H1 (cell line): Measurements from ENCODE around the gene CBFA2T2.

Source experiments
- CTCF ChIP-seq, 3 experiments: IDR thresholded peaks; 1 replicate in 2 of 3; 2 replicates in 1 of 3; pipeline versions ENCODE4 v1.5.1 to v1.6.1; 2011; ENCODE audit warnings: low read length in 3 of 3, mild to moderate bottlenecking in 3 of 3, inconsistent platforms in 2 of 3, low read depth in 1 of 3, moderate library complexity in 1 of 3; ENCODE audit not compliant: insufficient read depth in 1 of 3; ENCODE audit errors: control extremely low read depth in 1 of 3
- EP300 ChIP-seq, 2 experiments: IDR thresholded peaks; 1 replicate in 1 of 2; 2 replicates in 1 of 2; pipeline ENCODE4 v1.6.1; 2011 to 2012; ENCODE audit warnings: low read depth in 2 of 2, low read length in 2 of 2, mild to moderate bottlenecking in 2 of 2, borderline replicate concordance in 1 of 2, inconsistent platforms in 1 of 2, moderate library complexity in 1 of 2
- EZH2 ChIP-seq: fragments of 200-600 bp; sonication (generic); IDR thresholded peaks from 2 replicates; pipeline ENCODE4 v1.7.1; 2012; ENCODE audit warnings: low read depth, mild to moderate bottlenecking, moderate library complexity, low read length, inconsistent platforms; ENCODE audit not compliant: severe bottlenecking
- GABPA ChIP-seq: IDR thresholded peaks from 2 replicates; pipeline ENCODE4 v1.6.1; 2011; ENCODE audit warnings: mild to moderate bottlenecking, low read length, moderate library complexity, borderline replicate concordance; ENCODE audit not compliant: insufficient read depth
- GTF2F1 ChIP-seq: IDR thresholded peaks from 2 replicates; pipeline ENCODE4 v1.6.1; 2012; ENCODE audit warnings: low read depth, low read length, improper control_type of control experiment, borderline replicate concordance
- POLR2A ChIP-seq, 2 experiments: IDR thresholded peaks; 1 replicate in 1 of 2; 2 replicates in 1 of 2; pipeline ENCODE4 v1.6.1; 2011; ENCODE audit warnings: low read depth in 2 of 2, low read length in 2 of 2, mild to moderate bottlenecking in 2 of 2; ENCODE audit errors: control extremely low read depth in 1 of 2
- POLR2AphosphoS5 ChIP-seq: IDR thresholded peaks from 2 replicates; pipeline ENCODE4 v1.6.1; 2011; ENCODE audit warnings: low read depth, low read length
- RAD21 ChIP-seq, 2 experiments: IDR thresholded peaks in 1 of 2; conservative IDR thresholded peaks in 1 of 2; 2 replicates each; pipeline ENCODE4 v1.6.1; 2011; ENCODE audit warnings: low read depth in 2 of 2, low read length in 2 of 2, improper control_type of control experiment in 1 of 2, inconsistent platforms in 1 of 2, mild to moderate bottlenecking in 1 of 2, moderate library complexity in 1 of 2
- SRF ChIP-seq: IDR thresholded peaks from 2 replicates; pipeline ENCODE4 v1.6.1; 2011; ENCODE audit warnings: mild to moderate bottlenecking, low read depth, low read length, moderate library complexity
- USF2 ChIP-seq: IDR thresholded peaks from 2 replicates; pipeline ENCODE4 v1.6.1; 2011; ENCODE audit warnings: low read length, improper control_type of control experiment

- TF ChIP-seq CTCF (IDR thresholded peaks at IDR 0.05; ENCODE audit: control extremely low read depth in 1 of 3, insufficient read depth in 1 of 3, low read depth in 1 of 3, low read length in 3 of 3) (no peak), EP300 (IDR thresholded peaks at IDR 0.05; ENCODE audit: borderline replicate concordance in 1 of 2, low read depth in 2 of 2, low read length in 2 of 2) (no peak), EZH2 (no peak), GTF2F1 (no peak), POLR2AphosphoS5 (no peak), RAD21 (IDR thresholded peaks at IDR 0.05 in 1 of 2, conservative IDR thresholded peaks at IDR 0.05 in 1 of 2; ENCODE audit: low read depth in 2 of 2, low read length in 2 of 2) (no peak), GABPA (no peak), SRF (no peak), POLR2A (IDR thresholded peaks at IDR 0.05; ENCODE audit: control extremely low read depth in 1 of 2, low read depth in 2 of 2, low read length in 2 of 2) (no peak), USF2 (no peak)
Measured at GRCh38 chr20:33470457-33470856, 19.4 kb upstream of the CBFA2T2 start.
